HG03135 (cell line): Measurements from ENCODE around the gene CLIC4.
"Not testable (repeated sequence)": the region's sequence is repeated elsewhere in the genome, so short reads cannot be mapped to it uniquely, and the experiment has no call there.

ENCODE experiments used
- ATAC-seq: cut with Tn5 transposase; IDR thresholded peaks from one replicate; pipeline ENCODE4 v1.9.1; 2021; ENCODE audit warnings: mild to moderate bottlenecking, moderate library complexity; ENCODE audit not compliant: unreplicated experiment

Gene CLIC4

DNA sequence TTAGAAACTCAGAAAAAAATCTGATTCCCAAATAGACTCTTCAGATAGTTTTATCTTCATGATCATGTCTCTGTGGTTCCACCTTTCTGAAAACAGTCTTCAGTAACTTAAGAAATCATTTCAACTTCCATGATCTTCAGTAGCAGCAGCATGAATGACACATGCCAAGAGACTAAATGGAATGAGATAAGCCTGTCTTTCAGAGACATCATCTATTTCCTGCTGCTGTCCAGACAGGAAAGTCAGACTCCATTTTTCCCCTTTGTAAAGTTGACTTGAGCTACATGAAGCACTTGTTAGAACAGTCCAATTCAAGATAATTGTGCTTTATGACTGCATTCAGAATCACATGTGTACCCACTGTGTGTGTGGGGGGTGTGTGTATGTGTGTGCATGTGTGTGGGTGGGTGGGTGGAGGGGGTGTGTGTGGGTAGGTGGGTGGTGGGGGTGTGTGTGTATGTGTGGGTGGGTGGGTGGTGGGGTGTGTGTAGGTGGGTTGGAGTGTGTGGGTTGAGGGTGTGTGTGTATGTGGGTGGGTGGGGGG lies 58.8 kb downstream of the CLIC4 start:
- ATAC-seq = no peak

DNA sequence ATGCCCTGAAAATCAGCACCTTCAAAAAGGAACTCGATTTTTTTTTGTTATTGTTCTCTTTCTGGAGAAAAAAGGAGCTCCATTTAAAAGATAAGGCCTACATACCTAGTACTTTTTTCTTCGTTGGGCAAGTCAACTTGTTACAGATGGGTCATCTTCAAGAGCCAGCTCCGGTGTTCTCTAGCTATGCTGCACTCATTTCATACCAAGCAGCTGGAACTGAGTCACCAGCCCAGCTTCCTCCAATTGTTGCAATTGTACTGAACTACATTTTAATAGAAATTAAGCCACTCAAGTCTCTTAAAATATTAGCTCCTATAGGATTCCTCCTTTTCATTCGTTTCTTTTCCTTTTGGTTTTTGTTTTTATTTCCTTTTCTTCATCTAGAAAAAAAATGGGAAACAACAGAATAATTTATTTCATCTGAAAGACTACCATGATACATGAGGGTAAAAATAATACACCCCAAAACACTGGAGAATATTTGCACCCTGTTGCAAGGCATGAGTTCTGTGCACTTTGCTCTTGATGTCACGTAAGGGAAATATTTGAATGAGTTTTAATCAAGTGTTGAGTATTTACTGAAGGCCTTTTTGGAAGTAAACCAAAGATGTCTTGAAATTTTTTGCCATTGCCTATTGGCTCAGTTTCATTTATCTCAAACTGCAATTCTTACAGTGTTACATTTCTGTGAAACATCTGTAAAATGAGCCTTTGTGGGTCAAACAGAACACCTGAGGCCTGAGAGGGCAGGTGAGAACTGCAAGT lies 60.5 kb downstream of the CLIC4 start:
- no peak for ATAC-seq

DNA sequence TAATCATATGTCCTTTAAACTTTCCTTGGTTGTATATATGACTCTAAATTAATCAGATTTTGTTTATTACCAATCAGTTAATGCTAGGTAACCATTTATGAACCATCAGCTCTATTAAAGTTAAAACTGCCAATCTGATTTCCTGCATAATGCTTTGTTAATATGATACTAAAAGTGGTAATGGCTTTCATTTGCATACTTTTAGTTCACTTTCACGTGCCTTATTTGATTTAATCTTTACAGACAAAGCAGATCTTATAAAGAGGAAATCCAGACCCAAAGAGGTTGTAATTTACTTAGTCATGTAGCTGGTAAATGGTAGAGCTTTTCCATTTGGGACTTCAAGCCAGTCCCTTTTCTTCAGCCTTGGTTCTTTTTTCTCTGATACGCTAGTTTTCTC lies 61.3 kb downstream of the CLIC4 start:
- ATAC-seq = no peak

DNA sequence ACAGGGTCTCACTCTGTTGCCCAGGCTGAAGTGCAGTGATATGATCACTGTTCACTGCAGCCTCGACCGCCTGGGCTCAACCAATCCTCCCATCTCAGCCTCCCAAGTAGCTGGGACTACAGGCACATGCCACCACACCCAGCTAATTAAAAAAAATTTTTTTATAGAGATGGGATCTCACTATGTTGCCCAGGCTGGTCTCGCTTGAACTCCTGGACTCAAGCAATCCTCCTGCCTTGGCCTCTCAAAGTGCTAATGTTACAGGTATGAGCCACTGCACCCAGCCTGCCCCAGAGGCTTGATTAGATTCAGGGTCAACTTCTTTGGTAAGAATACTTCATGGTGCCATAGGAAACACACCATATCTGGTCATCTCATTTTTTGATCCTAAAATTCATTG lies 66.2 kb downstream of the CLIC4 start:
- ATAC-seq = not testable (repeated sequence)

DNA sequence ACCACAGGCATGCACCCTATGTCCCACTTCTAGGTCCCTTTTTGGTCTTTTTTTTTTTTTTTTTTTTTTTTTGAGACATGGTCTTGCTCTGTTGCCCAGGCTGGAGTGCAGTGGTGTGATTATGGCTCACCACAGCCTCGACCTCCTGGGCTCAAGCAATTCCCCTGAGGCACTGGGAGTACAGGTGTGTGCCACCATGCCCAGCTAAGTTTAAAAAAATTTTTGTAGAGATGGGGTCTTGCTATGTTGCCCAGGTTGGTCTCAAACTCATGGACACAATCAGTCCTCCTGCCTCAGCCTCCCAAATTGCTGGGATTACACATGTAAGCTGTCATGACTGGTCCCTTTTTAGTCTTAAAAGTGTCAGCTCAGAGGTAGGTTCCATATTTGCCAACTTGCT lies 75.0 kb downstream of the CLIC4 start:
- not testable (repeated sequence) for ATAC-seq

DNA sequence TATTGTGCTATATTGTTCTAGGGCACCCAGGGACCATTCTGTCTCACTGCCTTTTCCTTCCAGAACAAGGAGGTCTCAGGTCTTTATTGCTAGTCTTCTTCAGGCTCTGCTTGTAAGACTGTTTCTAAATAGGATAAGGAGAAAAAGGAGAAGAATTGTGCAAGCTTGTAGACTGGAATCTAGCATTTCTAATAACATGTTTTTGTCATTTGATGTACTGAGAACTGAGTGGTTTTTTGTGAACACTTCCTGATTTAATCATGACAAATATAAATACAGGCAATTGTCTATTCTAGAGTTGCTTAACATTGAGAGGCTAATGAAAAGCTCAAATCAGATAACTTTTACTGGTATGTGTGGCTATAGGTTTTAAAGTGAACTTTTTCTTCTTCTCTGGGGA lies 77.6 kb downstream of the CLIC4 start:
- no peak for ATAC-seq

DNA sequence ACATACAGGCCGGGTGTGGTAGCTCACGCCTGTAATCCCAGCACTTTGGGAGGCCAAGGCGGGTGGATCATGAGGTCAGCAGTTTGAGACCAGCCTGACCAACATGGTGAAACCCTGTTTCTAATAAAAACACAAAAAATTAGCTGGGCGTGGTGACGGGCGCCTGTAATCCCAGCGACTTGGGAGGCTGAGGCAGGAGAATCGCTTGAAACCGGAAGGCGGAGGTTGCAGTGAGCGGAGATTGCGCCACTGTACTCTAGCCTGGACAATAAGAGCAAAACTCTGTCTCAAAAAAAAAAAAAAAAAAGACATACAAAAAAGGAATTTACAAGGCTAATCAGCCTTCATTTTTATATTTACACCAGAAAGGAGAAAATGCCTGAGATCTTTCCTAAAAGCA lies 78.2 kb downstream of the CLIC4 start:
- ATAC-seq = not testable (repeated sequence)

DNA sequence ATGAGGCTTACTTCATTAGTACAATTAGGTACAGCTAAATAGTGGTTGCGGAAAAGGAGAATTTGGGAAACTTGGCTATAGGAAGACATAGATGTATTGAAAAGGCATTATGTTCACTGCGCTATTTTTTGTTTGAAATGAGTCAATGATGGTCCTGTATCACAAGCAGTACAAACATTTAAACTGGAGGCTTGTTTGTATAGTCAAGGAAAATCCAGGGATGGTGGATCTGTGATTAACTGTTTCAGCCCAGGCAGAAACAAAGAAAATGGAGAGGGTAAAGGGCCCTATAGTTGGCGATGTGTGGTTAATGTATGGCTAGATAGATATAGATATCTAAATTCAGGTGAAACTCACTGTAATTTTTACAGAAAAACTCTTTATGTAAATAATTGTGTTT lies 79.9 kb downstream of the CLIC4 start:
- no peak for ATAC-seq

DNA sequence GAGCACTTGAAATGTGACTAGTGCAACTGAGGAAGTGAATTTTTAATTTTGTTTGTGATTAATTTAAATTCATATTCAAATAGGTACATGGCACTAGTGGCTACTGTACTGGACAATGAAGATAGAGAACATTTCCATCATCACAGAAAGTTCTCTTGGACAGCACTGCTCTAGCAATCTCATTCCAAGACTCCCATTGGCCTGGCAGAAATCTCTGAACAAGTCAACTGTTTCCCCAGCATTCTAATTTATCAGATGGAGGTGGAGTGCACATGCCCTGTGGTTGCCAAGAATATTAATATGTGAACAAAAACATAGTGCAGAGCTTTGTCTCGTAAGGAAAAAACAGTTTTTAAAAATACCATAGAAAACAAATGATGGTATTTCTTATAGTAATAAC lies 81.3 kb downstream of the CLIC4 start:
- ATAC-seq = no peak

DNA sequence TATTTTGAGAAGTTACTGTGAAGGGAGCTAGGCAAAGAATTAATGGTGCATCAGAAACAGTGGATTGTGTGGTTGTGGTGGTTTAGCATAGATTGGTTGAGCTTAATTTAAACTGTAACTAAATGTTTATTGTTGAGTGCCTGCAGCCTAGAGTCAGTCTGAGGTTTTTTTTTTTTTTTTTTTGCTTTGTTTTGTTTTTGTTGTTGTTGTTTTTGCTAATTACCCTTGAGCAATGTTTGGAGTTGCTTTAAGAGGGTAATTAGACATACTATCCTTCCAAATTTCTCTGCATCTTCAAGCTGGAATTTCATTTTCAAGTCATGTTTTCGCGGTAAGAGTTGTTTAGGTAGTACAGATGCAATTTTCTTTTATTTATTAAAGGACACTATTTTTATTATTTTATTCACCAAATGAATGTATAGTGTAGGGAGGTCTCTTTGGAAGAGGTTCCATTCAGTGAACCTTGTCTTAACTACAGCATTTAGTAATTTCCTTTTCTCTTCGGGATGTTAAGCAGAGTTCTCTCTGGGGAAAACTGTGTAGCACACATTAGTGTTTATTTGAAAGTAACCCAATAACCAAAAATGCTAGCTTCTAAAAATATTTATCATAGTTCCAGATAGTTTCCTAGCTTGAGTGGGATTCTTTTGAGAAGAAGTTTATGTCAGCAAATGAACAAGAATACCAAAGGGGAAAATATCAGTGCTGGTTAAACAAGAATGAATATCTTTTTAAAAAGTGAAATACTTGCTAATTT lies 82.3 kb downstream of the CLIC4 start:
- no peak for ATAC-seq

DNA sequence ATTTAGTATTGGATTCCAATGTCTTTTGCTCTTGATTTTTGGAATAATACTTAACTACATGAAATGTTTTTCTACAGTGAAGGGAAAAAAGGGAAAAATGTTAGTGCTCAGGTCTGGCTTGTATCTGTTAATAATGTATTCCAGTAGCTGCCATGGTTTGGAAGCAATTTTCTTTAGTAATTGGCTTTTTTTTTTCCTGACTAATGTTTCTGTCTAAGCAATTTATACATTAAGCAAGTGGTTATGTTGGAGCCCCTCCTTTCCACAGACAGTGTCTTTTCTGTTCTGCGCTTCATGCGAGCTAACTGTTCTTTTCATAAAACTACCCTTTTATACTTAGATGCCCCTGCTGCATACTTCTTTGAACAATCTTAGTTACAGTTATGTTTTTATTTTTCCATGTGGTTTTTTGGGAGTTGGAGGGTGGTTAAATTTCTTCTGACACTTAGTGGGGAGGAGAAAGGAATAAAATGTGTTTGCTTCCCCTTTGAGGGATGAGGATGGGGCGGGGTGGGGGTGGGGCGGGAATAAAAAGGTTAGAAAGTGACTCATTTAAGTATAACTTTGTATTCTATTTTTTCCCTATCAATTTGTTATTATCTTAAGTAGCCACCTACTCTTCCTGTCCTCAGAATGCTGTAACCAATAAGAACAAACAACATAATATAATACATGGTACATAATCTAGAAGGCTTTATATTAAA lies 83.1 kb downstream of the CLIC4 start:
- no peak for ATAC-seq

DNA sequence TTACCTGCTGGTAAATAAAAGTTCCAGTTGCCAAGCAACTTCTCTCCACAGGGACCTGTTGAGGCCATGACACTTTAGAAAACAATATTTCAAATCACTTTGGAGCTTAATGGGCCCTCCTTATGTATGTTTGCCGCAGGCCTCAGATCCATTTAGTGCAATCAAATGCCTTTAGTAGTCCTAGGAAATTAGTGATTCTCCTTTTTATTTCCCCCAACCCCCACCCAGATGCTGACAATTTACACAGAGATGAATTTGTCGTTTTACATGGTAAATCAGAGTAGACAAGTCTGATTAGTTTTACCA lies 83.6 kb downstream of the CLIC4 start:
- ATAC-seq = no peak

DNA sequence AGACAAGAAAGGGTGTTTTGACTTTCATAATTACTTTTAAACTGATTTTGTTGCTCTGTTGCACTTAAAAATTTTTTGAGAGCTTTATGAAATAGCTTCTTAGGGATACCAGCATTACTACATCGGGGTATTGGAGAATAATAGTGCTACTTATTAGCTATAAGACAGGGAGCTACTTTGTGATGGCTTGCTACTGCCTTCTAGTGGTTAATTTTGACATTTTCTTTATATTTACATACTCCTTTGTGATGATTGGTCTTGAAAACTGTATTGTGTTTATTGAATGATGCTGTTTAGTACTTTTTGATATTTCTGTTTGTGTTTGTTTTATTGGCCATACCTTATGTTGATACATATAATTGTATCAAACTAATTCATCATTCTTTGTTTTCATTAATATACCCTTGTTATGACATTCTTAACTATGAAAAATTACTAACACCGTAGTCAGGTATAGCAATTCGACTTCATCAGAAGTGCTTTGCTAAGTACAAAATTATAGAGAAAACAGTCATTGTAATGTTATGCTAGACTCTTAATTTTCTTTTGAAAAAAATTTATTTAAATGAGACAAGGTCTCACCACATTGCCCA lies 85.5 kb downstream of the CLIC4 start:
- ATAC-seq = no peak

DNA sequence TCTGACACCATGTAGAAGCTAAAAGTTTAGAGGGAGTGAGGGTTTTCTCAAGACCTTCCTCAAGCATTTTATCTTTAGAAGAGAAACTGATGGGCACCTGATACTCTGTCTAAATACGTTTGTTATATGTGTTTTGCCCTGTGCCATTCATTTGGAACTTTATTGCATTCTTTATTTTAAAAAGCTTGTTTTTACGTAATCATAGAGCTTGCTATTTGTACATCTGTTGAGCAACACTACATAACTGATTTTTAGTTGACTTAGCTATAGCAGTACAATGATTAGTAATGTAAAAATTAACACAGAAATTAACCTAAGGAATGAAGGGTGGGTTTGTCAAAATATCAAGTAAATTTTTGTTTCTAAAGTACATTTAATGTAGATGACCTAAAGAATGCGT lies 96.3 kb downstream of the CLIC4 start:
- no peak for ATAC-seq

DNA sequence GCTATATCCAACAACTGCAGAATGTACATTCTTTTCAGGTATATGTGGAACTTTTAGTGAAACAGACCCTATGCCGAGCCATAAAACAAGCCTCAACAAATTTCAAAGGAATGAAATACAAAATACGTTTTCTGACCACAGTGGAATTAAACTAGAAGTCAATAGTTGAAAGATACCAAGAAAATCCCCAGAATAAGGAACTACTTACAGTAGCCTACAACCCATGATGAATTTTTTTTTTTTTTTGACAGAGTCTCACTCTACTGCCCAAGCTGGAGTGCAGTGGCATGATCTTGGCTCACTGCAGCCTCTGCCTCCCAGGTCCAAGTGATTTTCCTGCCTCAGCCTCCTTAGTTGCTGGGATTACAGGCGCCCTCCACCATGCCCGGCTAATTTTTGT lies 101.4 kb downstream of the CLIC4 start:
- ATAC-seq = no peak

DNA sequence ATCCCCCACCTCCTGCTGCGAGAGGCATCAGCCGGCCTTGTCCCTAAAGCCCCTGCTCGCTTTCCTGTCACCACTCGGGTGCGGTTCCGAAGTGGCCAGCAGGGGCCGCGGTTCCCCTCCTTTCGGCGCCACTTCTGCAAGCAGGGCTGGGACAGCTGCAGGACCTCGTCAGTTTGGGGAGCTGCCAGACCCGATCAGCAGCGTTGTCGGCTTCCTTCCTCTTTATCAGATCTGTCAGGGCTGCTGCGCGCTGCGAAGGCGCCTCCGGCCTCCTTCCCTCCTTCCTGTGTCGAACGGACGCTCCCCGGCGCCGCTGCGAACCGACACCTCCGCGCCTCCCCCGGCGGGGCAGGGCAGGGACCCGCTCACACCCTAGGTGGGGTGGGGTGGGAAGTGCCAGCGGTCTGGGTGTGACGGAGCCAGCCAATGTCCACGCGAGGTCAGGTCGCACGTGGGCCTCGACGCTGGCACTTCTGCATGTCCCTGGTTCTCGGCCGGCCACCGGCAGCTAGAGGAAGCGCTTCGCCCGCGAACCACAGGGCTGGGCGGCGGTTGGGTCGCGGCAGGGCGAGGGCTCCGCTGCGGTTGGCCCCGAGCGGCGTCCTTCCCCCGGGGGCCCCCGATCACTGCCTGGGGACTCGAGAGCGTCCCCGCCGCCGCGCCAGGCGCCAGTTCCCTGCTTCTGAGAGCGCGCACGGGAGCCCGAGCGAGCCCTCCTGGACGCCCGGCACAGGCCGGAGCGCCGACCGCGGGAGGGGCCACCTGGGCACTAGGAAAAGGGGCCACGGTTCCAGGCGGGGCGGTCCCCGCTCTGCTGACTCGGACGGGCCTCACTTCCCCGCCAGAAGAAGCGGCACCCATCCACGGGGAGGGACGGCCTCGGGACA lies 103.0 kb downstream of the CLIC4 start:
- ATAC-seq = peak; percentile 91

DNA sequence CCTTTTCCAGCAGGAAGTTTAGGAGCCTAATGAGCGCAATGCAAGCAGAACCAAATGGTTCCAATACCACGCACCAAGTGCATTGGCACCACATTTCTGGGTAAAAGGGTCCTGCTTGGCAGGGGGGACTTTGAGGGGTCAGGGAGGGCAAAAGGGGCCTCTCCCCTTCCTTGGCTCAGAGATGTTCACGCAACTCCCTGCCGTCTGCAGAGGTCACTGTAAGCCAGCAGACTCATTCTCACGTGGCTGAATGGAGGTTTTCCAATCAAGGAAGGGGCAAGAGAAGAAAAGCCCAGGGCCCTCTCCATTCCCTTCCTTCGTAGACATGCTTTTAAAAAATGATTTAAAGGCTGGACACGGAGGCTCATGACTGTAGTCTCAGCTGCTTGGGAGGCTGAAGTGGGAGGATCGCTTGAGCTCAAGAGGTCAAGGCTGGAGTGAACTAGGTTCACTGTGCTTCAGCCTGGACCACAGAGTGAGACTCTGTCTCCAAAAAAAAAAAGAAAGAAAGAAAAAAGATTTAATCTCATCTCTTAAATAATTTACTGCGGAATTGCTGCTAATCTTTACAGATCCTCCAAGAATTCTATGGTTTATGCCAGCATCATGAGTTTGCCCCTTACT lies 104.5 kb downstream of the CLIC4 start:
- ATAC-seq = no peak

DNA sequence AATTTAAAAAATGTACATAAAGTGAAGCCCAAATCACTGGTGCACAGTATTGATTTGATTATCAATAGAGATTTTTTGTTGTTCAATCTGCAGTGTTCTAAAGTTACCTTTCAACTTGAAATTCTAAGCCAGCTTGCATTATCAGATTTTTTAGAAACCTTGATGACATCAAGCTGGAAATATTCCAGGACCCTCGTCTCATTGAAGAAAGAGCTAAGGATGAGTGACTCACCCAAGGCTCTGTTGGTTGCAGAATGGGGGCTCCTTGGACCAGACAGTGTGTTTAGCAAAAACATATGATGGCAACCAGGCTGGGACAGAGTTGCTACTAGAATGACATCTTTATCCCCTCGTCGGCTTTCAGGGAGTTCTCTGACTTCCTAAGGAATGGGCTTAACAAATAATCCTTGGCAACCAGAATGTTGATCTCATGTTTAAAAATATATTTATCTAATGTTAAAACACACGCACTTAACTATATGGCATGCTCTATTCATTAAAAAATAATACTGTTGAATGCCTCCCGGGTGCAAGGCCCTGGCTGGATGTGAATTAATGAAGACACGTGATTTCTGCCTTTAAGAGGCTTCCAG lies 105.2 kb downstream of the CLIC4 start:
- no peak for ATAC-seq

DNA sequence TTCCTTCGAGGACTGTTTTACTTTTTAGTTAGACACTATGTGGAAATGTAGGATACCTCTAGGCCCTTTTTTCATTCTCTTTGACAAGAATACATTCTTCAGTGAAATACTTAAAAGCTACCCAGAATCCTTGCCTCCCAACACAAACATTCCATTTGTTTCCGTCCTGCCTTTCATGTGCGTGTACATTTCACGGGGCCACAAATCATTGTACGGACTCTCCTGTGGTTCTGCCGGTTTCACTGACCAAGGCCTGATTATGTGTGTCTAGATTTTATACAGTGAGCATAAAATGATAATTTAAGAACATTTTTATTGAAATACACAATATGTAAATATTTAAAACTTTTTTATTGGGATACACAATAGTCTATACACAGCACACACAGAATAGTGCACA lies 108.4 kb downstream of the CLIC4 start:
- ATAC-seq = no peak

DNA sequence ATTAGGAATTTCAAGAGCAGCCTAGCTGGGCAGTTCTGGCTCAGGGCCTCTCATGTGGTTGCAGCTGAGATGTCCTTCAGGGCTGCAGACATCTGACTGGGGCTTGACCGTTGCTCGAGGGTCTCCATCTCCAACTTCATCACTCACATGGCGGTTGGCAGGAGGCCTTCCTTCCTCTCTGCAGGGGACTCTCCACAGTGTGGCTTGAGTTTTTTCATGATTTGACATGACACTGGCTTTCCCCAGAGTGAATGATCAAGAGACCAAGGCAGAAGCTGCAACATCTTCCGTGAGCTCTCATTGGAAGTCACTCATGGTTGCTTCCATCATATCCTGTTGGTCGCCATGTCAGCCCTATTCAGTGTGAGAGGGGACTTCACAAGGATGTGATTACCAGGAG lies 110.2 kb downstream of the CLIC4 start:
- ATAC-seq = no peak
